HG02981 (cell line): ENCODE data around the gene BAZ1A.
"Not testable (repeated sequence)": the region's sequence is repeated elsewhere in the genome, so short reads cannot be mapped to it uniquely, and the experiment has no call there.

Experiments
- ATAC-seq: cut with Tn5 transposase; IDR thresholded peaks from one replicate; pipeline ENCODE4 v1.9.1; 2021; ENCODE audit warnings: mild to moderate bottlenecking, moderate library complexity; ENCODE audit not compliant: unreplicated experiment

The BAZ1A gene

DNA sequence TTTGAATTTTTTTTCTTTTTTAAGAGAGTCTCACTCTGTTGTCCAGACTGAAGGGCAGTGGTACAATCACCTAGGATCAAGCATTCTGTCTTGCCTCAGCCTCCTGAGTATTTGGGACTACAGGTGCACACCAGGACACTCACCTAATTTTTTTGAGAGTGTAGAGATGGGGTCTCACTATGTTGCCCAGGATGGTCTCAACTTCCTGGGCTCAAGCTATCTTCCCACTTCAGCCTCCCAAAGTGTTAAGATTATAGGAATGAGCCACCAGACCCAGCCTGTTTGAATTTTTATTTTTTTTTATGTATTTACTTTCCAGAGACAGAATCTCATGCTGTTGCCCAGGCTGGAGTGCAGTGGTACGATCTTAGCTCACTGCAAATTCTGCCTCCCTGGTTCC, 11.3 kb downstream of the BAZ1A start:
- no peak for ATAC-seq

GRCh38 chr14:34858765-34859164, 16.4 kb downstream of the BAZ1A start:
- ATAC-seq, result no peak

GRCh38 chr14:34857689-34858449, 17.3 kb downstream of the BAZ1A start:
- ATAC-seq, result no peak

DNA sequence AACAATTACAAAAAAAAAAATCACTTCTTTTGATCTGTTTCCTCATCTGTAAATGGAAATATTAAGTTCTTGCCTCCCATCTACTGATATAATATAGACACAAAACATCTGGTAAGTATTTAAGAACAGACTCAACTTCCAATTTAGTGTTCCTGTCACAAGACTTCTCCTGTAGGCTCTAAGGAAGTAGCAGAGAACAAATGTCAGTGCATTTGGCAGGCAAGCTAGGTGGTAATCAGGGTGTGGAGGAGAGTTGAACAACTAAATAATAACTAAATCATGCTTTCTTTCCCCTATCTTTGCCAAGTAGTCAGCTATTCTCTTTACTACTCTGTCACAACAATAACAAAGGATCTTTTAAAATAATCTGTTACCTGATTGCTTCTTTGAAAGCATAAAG, 22.1 kb downstream of the BAZ1A start:
- no peak for ATAC-seq

DNA sequence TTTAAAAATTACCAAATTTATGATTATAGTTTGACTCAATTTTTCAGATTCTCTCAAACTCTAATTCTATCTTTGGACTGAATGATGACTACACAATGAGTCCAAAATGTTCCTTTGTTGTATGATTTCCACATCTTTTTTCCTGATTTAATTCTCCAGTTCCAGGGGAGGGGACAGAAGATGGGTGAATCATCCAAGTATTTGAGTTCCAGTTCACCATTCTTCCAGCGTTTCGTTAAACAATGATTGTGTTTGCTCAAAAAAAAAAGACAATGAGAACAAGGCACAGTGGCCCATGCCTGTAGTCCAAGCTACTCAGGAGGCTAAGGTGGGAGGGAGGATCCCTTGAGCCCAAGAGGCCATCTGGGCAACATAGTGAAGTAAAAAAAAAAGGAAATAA, 23.8 kb downstream of the BAZ1A start:
- ATAC-seq, result no peak

DNA sequence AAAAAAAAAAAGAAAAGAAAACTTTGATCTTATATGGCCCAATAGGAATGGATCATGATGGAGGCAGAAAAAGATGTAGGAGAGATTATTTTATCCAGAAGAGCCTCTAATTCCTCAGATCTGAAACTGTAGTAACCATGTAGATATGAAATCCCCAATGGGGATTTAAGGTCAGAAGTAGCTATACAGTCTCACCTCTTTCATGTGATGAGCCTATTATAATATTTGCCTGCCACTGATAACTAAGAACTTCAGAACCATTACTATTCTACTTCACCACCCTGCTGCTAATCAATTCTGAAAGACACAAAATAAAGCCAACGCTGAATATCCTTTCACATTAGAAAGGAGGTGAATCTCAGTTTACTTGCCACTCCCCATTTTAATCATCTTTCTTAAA, 29.3 kb downstream of the BAZ1A start:
- no peak for ATAC-seq

DNA sequence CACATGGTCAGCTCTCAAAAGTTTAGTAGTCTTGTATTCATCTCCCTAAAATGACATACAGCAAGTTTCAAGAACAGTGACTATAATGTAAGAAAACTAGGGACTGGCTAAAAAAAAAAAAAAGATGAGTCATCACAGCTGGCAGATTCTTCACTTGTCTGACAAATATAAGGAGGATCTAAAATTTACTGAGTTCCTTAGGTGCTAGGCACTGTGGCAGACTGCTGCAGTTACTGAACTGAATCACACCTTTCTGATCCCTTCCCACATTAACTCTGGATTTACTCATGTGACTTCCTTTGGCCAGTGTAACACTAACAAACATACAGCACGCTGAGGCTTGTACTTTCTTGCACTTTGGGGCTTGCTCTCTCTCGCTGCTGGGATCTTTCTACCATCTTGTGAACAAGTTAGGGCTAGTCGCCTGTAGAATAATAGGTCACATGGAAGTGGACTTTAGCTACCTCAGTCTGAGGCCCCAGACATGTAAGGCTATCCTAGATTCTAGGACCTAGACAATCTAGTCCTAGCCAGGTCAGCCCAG, 32.1 kb downstream of the BAZ1A start:
- no peak for ATAC-seq

DNA sequence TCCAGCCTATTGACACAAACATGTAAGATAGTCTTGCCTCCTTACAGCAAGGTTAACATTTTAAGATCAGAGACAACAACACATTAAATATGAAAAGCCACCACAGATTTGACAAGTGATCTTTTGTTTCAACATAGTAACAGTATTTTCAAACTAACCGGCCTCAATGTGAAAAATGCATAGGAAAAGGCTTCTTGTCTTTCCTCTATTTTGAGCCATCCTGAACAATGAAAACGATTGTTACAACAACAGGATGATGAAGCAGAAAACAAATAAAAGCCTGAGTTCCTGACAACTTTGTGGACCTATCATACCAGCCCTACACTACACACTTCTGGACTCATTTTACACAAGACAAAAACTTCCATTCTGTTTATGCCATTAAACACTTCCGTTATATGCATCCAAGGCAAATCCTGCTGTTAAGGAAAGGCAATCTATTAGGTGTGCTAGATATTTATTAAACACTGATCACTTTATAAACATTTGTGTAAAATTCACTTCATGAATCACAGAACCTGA, 37.3 kb downstream of the BAZ1A start:
- ATAC-seq, result no peak

DNA sequence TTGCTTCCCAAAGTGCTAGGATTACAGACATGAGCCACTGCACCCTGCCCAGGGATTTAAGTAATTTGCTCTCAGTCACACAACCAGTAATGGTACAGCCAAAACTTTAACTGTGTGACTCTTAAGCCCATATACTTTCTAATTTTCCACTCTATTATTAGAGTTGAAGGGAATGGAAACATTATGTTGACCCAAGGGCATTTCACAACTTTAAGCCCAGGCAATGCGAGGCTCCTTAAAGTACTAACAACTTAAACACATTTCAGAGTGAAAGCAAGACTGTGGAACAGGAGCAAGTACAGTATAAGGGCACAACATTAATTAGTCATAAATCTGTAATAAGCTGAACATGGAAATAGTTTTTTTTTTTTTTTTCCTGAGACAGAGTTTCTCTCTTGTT, 39.8 kb downstream of the BAZ1A start:
- no peak for ATAC-seq

DNA sequence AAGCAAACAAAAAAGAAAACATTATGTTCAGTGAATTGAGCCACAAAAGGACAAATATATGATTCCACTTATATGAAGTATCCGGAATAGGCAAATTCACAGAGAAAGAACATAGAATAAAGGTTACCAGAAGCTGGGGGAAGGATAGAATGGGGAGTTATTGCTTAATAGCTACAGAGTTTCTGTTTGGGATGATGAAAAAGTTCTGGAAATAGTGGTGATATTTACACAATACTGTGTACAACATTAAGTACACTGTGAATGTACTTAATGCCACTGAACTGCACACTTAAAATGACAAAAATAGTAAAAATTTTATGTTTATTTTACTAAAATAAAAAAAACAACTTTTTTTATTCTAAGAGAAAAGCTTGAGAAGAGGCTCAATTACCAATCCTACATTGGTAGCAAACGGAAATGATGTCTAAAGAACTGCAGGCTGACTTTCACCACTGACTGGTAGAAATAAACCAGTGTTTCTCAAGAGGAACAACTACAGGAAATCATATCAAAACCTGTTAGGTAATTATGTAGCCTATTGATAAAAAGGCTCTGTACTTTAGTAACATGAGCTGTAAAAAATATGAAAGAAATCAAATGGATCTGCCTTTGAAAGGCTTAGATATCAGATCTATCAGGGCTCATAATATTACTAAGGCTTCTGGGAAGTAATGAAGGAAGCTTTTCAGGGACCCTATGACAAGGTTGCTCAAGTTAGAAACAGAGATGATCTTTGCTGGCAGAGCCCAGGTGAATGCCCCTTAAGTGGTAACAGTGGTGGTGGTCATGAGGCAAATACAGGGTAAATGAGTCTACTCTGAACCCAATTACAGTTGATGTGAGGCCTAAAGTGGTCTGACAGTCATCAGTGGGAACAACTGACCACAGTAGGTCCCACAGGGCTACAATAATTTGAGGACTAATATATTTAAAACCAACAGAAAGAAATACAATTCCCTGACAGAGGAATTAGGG, 41.3 kb downstream of the BAZ1A start:
- no peak for ATAC-seq

DNA sequence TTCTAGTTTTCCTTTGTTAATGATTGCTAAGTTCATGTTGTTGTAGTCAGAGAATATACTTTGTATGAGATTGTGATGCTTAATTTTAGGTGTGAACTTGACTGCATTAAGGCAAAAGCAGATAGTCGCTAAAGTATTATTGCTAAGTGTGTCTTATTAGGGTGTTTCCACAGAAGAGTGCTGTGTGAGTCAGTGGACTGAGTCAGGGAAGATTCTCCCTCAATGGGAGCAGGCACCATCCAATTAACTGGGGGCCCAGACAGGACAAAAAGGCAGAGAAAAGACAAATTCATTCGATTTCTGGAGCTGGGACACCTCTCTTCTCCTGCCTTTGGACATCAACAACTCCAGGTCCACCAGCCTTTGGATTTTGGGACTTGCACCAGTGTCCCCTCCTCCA, 48.5 kb downstream of the BAZ1A start:
- no peak for ATAC-seq

DNA sequence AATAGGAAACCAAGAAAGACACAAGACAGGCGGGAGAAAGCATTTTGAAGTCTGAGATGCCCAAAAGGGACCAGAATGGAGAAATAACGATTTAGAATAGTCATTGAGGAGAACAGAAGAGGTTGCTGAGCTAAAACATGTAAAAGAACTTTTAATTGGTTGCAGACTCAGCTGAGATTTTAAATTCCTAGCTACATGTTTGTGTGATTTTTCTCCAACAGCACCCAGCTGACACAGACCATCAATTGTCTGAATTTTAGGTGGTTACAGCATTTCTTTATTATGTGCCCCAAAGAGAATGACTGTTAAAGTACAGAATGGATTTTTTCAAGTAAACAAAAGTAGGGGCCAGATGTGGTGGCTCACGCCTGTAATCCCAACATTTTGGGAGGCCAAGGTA, 50.3 kb downstream of the BAZ1A start:
- no peak for ATAC-seq

DNA sequence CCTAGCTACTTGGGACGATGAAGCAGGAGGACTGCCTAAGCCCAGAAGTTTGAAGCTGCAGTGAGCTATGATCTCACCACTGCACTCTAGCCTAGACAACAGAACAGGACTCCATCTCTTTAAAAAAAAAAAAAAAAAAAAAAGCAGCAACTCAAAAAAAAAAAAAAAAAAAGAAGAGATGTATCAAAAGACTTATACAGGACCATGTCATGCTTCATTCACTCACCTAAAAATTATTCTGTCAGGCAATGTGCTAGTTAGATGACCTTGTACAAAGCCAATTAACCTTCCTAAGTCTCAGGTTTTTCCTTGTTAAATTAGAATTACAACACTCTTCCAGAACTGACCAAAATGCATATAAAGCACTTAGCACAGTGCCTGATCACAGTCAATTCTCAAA, 50.9 kb downstream of the BAZ1A start:
- ATAC-seq, result no peak

- no peak for ATAC-seq
Observed at GRCh38 chr14:34817768-34818167, 57.4 kb downstream of the BAZ1A start.

DNA sequence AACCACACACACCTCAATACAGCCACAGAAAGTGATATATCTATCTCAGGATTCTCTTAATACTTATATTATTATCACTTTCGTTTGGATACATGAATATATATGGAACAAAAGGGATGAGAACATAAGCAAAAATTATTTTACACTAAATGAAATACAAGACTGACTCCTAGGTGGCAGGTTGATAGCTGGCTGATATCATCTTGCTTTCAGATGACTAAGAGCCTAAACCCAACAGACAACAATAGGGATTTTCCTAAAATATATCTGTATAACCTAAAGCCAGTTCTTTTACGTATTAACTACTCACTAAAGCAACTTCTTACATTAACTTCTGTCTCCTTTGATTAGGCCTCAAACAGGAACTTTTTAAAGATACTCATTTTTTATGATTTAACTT, 65.1 kb downstream of the BAZ1A start:
- no peak for ATAC-seq

DNA sequence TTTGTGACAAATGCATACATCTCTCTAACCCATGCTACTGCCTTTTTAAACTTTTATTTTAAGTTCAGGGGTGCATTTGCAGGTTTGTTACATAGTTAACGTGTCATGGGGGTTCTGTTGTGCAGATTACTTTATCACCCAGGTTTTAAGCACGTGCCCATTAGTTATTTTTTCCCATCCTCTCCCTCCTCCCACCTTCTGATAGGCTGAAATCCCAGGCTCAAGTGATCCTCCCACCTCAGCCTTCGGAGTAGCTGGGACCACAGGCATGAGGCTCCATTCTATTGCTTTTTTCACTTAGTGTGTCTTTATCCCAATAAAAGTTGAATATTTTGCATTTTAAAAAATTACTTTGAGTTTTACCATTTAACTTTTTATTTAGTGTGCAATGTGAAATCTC, 68.9 kb downstream of the BAZ1A start:
- ATAC-seq, result no peak

DNA sequence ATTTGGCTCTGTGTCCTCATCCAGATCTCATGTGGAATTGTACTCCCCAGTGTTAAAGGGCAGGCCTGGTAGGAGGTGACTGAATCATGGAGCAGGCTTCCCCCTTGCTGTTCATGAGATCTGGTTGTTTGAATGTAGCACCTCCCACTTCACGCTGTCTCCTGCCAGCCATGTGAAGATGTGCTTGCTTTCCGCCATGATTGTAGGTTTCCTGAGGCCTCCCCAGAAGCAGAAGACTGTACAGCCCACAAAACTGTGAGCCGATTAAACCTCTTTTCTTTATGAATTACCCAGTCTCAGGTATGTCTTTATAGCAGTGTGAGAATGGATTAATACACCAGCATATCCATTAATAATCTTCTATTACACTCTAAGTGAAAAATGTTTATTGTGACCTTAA, 70.2 kb downstream of the BAZ1A start:
- no peak for ATAC-seq

GRCh38 chr14:34798861-34799260, 76.3 kb downstream of the BAZ1A start:
- not testable (repeated sequence) for ATAC-seq

- ATAC-seq, result no peak
Observed at GRCh38 chr14:34797747-34798583, 77.2 kb downstream of the BAZ1A start.

- no peak for ATAC-seq
Observed at GRCh38 chr14:34796902-34797301, 78.3 kb downstream of the BAZ1A start.

GRCh38 chr14:34794941-34795340, 80.2 kb downstream of the BAZ1A start:
- ATAC-seq, result no peak
